Neuronal stem cell (in vitro differentiated cells): ENCODE data around the gene CPT1A.

Experiments
- DNase-seq: peaks from one replicate; pipeline ENCODE4 v3.0.0-alpha.2; 2013; ENCODE audit warnings: low spot score
- H2AFZ ChIP-seq: one replicate; pipeline ENCODE4 v1.6.1; 2013; ENCODE audit warnings: mild to moderate bottlenecking, low read length, inconsistent platforms
- H2AK5ac ChIP-seq: 2 replicates; pipeline ENCODE4 v1.6.1; 2013; ENCODE audit warnings: low read depth, mild to moderate bottlenecking, inconsistent platforms, low read length, moderate library complexity, mixed read lengths
- H2BK120ac ChIP-seq: 2 replicates; pipeline ENCODE4 v1.6.1; 2013; ENCODE audit warnings: low read depth, mild to moderate bottlenecking, inconsistent platforms, low read length, moderate library complexity, mixed read lengths
- H2BK12ac ChIP-seq: one replicate; pipeline ENCODE4 v1.6.1; 2013; ENCODE audit warnings: low read length, inconsistent platforms
- H2BK15ac ChIP-seq: 2 replicates; pipeline ENCODE4 v1.6.1; 2013; ENCODE audit warnings: mild to moderate bottlenecking, low read length, inconsistent platforms, mixed read lengths
- H2BK5ac ChIP-seq: one replicate; pipeline ENCODE4 v1.6.1; 2013; ENCODE audit warnings: inconsistent platforms, mild to moderate bottlenecking, low read length, moderate library complexity
- H3K14ac ChIP-seq: one replicate; pipeline ENCODE4 v1.6.1; 2013; ENCODE audit warnings: low read length, inconsistent platforms
- H3K18ac ChIP-seq: 2 replicates; pipeline ENCODE4 v1.6.1; 2013; ENCODE audit warnings: low read length, inconsistent platforms
- H3K23ac ChIP-seq: 2 replicates; pipeline ENCODE4 v1.6.1; 2013; ENCODE audit warnings: low read depth, mild to moderate bottlenecking, mixed read lengths, low read length, inconsistent platforms; ENCODE audit not compliant: poor library complexity
- H3K27ac ChIP-seq: replicated peaks from 3 replicates; pipeline ENCODE4 v1.5.1; 2013; ENCODE audit warnings: low read length, inconsistent platforms
- H3K27me3 ChIP-seq, 3 experiments: 2 replicates each; pipeline ENCODE4 v1.6.1; 2013; ENCODE audit warnings: low read length in 3 of 3, mild to moderate bottlenecking in 2 of 3, inconsistent platforms in 1 of 3, low read depth in 1 of 3, mixed read lengths in 1 of 3, moderate library complexity in 1 of 3; ENCODE audit not compliant: control insufficient read depth in 3 of 3, insufficient read depth in 3 of 3
- H3K36me3 ChIP-seq, 2 donors: replicated peaks in 1 of 2; 2 replicates each; pipeline ENCODE4 v1.6.1; 2013; ENCODE audit warnings: low read length in 2 of 2; ENCODE audit not compliant: control insufficient read depth in 2 of 2, insufficient read depth in 2 of 2
- H3K4ac ChIP-seq: 2 replicates; pipeline ENCODE4 v1.6.1; 2013; ENCODE audit warnings: inconsistent platforms, mild to moderate bottlenecking, low read length, moderate library complexity
- H3K4me1 ChIP-seq, 2 donors: 1 replicate in 1 of 2; 2 replicates in 1 of 2; pipeline ENCODE4 v1.6.1; 2013; ENCODE audit warnings: low read length in 2 of 2, low read depth in 1 of 2; ENCODE audit not compliant: control insufficient read depth in 2 of 2, insufficient read depth in 1 of 2
- H3K4me2 ChIP-seq: one replicate; pipeline ENCODE4 v1.6.1; 2013; ENCODE audit warnings: mild to moderate bottlenecking, low read length, inconsistent platforms; ENCODE audit not compliant: insufficient read depth, poor library complexity, severe bottlenecking
- H3K4me3 ChIP-seq, 2 donors: 2 replicates each; pipeline ENCODE4 v1.5.1; 2013; ENCODE audit warnings: low read length in 2 of 2, mild to moderate bottlenecking in 2 of 2, inconsistent platforms in 1 of 2, moderate library complexity in 1 of 2
- H3K79me1 ChIP-seq: one replicate; pipeline ENCODE4 v1.6.1; 2013; ENCODE audit warnings: low read depth, mild to moderate bottlenecking, inconsistent platforms, low read length, moderate library complexity
- H3K9ac ChIP-seq: one replicate; pipeline ENCODE4 v1.6.1; 2013; ENCODE audit warnings: mild to moderate bottlenecking, low read depth, low read length, inconsistent platforms; ENCODE audit not compliant: poor library complexity
- H3K9me3 ChIP-seq, 2 donors: replicated peaks in 1 of 2; 2 replicates each; pipeline versions ENCODE3 to v1.6.1; 2013; ENCODE audit warnings: low read length in 2 of 2, mild to moderate bottlenecking in 2 of 2, inconsistent platforms in 1 of 2, low read depth in 1 of 2, mixed read lengths in 1 of 2, moderate library complexity in 1 of 2; ENCODE audit not compliant: control insufficient read depth in 2 of 2, insufficient read depth in 1 of 2
- H4K8ac ChIP-seq: one replicate; pipeline ENCODE4 v1.6.1; 2013; ENCODE audit warnings: low read depth, mild to moderate bottlenecking, inconsistent platforms, low read length, moderate library complexity
- H4K91ac ChIP-seq: one replicate; pipeline ENCODE4 v1.6.1; 2013; ENCODE audit warnings: low read length, low read depth, mild to moderate bottlenecking, inconsistent platforms; ENCODE audit not compliant: poor library complexity
- WGBS, 2 donors: extraction: QIAGEN DNeasy Blood & Tissue Kit; methylation state at CpG; one replicate each; pipeline ENCODE4 v1.1.7; 2013; ENCODE audit warnings: missing lambda C conversion rate in 2 of 2, mixed read lengths in 1 of 2; ENCODE audit not compliant: insufficient read length in 2 of 2, insufficient replicate concordance in 1 of 2; ENCODE audit errors: extremely low coverage in 2 of 2; 5-methylcytosine and 5-hydroxymethylcytosine counted together

Gene CPT1A

DNA sequence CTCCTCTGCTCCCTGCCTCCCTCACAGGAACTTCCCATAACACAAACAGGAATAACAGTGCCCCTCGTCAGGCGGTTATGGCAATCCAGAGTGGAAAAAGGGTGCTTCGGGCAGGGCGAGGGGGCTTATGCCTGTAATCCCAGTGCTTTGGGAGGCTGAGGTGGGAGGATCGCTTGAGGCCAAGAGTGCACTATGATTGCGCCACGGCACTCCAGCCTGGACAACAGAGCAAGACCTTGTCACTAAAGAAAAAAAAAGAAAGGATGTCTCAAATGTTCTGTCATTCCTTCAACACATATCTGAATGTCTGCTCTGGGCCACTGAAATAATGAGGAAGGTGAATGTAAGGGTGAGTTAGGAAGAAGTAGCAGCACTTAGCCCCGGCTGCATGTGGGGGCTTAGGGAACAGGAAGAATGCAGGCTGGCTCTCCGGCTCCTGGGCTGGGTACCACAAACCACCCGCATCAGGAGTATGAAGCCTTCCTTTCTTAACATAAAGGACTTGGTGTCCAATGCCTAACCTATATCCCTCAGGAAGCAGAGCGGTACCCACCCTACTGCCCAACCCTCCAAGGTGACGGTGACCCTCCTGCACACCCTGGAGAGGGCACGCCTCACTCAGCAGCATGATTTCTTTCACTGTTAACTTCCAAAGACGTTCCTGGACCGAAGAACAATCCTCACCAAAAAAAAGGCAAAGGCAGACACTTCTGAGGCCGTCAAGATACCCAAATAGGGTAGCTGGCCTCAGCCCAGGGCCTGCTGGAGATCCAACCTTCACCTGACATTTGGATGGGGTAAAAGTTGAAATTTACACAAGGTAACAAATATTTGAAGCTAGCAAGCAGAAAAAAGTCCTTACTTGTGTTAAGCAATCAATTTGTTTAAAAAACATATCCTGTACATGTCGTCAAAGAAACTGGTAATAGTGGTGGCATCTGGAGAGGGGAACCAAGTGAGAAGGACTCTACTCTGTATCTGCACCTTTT lies 3.8 kb downstream of the CPT1A start:
- no peak for DNase-seq
- no peak overlapping the region for H3K4ac ChIP-seq
- peaks cover 2% of the 10 kb centered on the region for H3K79me1 ChIP-seq
- no peak overlapping the region for H4K8ac ChIP-seq
- no peak overlapping the region for H3K18ac ChIP-seq
- H3K4me1 ChIP-seq: peaks cover 10 to 23% of the 10 kb centered on the region in 2 donors
- peak overlapping the region; percentile 36 for H2AK5ac ChIP-seq
- no peak overlapping the region for H3K27ac ChIP-seq
- H2BK15ac ChIP-seq: no peak overlapping the region
- H3K14ac ChIP-seq: no peak overlapping the region
- no peak overlapping the region for H2BK120ac ChIP-seq
- peaks cover 0 to 6% of the 10 kb centered on the region in 2 donors for H3K9me3 ChIP-seq
- no peaks in the 10 kb centered on the region for H3K36me3 ChIP-seq
- no peak overlapping the region for H2AFZ ChIP-seq
- no peak overlapping the region for H4K91ac ChIP-seq
- H2BK12ac ChIP-seq: no peak overlapping the region
- peaks cover 24 to 44% (median 44%) of the 10 kb centered on the region in 3 experiments for H3K27me3 ChIP-seq
- no peak overlapping the region for H3K23ac ChIP-seq
- no peak overlapping the region for H3K4me2 ChIP-seq
- WGBS, 2 donors: no CpG with 5 or more reads among the region's 17 CpGs
- no peak overlapping the region for H3K4me3 ChIP-seq
- no peak overlapping the region for H2BK5ac ChIP-seq
- no peak overlapping the region for H3K9ac ChIP-seq

DNA sequence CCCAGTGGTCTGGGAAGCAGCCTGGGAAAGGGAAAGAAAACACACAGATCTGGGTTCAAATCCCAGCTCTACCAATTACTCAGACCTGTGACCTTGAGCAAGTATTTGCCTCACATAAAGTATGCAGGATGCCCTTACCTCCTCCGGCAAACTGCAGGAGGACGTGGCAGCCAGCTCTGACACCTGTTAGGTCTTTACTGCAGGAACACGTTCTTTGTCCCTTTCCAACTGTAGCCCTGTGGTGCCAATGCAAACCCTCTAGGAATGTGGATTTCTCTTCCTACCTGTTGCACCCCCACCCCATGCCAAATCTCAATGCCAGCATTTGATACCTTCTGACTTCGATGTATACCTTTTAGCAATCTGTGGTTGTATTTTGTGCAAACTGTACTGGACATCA lies 6.0 kb downstream of the CPT1A start:
- no peaks in the 10 kb centered on the region for H3K9me3 ChIP-seq
- H3K27me3 ChIP-seq: peaks cover 7 to 32% (median 25%) of the 10 kb centered on the region in 3 experiments
- no peak overlapping the region for H4K8ac ChIP-seq
- H3K18ac ChIP-seq: peak overlapping the region; percentile 27
- H3K4ac ChIP-seq: no peak overlapping the region
- no peak overlapping the region for H2BK5ac ChIP-seq
- no peak for DNase-seq
- WGBS, 2 donors: no CpG with 5 or more reads among the region's 4 CpGs
- no peak overlapping the region for H2BK15ac ChIP-seq
- no peak overlapping the region for H3K14ac ChIP-seq
- H3K4me2 ChIP-seq: no peak overlapping the region
- H4K91ac ChIP-seq: no peak overlapping the region
- peaks cover 8 to 17% of the 10 kb centered on the region in 2 donors for H3K4me1 ChIP-seq
- no peak overlapping the region for H3K9ac ChIP-seq
- H3K23ac ChIP-seq: no peak overlapping the region
- H3K36me3 ChIP-seq: no peaks in the 10 kb centered on the region
- no peak overlapping the region for H3K27ac ChIP-seq
- no peak overlapping the region for H3K4me3 ChIP-seq
- H3K79me1 ChIP-seq: peaks cover 2% of the 10 kb centered on the region
- H2AFZ ChIP-seq: no peak overlapping the region
- no peak overlapping the region for H2BK12ac ChIP-seq
- H2AK5ac ChIP-seq: no peak overlapping the region
- H2BK120ac ChIP-seq: no peak overlapping the region

DNA sequence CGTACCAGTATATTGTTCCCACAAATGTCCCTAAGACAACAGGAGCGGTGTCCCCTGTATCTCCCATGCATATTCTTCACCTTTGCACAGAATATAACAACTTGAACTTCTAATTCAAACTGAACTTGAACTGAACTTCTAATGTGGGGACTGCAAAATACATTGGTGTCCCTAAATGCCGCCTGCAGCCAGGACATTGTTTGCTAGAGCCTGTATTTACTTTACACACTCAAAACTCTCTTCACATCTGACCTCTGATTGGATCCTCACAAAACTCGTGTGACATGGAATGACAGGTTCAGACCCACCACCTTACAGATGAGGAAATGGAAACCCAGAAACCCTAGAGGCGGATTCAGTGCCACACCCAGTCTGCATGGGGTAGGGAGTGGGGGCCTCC lies 6.4 kb downstream of the CPT1A start:
- WGBS, 2 donors: no CpG with 5 or more reads among the region's 5 CpGs
- Histone ChIP-seq H3K27ac (no peak overlapping the region), H2AFZ (no peak overlapping the region), H2AK5ac (no peak overlapping the region), H3K18ac (no peak overlapping the region), H2BK120ac (no peak overlapping the region), H3K36me3 (no peaks in the 10 kb centered on the region), H3K4ac (no peak overlapping the region), H3K14ac (no peak overlapping the region), H4K8ac (no peak overlapping the region), H2BK12ac (no peak overlapping the region), H3K4me1 (peaks cover 8 to 15% of the 10 kb centered on the region in 2 donors), H2BK5ac (no peak overlapping the region), H3K23ac (no peak overlapping the region), H4K91ac (no peak overlapping the region), H3K9ac (peak overlapping the region; percentile 57), H2BK15ac (no peak overlapping the region), H3K4me2 (no peak overlapping the region), H3K4me3 (no peak overlapping the region), H3K9me3 (no peaks in the 10 kb centered on the region), H3K79me1 (peaks cover 2% of the 10 kb centered on the region), H3K27me3 (peaks cover 6 to 34% (median 21%) of the 10 kb centered on the region in 3 experiments)
- no peak for DNase-seq

DNA sequence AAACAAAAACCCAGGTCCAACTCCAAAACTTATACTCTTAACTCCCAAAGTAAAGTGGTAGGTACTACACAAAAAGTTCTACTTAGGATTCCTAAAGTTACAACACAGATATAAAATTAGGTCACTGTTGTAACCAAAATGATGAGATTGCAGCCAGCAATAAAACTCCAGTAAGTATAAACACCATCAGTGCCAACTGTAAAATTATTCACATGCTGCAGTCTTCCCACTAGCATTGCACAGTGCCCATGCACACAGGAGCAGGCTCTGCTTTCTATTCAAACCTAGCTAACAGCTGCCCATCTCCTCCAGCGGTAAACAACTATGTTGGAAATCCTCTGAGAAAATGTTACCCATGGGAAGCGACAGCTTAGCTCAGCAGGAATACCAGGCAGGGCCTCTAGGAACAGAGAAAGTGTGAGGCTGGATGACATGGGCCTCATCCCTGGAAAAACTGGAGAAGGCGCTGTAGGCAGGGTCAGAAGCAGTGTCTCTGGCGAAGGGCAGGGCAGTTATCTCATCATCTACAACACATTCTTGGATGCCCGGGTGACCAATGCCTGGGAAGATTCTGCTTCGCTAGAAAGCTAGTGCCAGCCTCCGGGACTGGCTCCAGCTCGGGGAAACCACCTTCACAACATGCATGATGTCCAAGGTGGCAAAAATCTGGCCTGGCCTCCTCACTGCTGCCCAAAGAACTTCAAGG lies 9.1 kb downstream of the CPT1A start:
- Histone ChIP-seq H3K27ac (no peak overlapping the region), H2BK5ac (no peak overlapping the region), H4K91ac (no peak overlapping the region), H3K23ac (no peak overlapping the region), H3K79me1 (no peaks in the 10 kb centered on the region), H3K4me2 (no peak overlapping the region), H4K8ac (no peak overlapping the region), H3K4ac (no peak overlapping the region), H3K36me3 (no peaks in the 10 kb centered on the region), H3K14ac (no peak overlapping the region), H2AFZ (no peak overlapping the region), H3K9me3 (no peaks in the 10 kb centered on the region), H2AK5ac (no peak overlapping the region), H2BK15ac (no peak overlapping the region), H3K4me3 (no peak overlapping the region), H3K27me3 (peaks cover 0 to 34% (median 6%) of the 10 kb centered on the region in 3 experiments), H3K4me1 (peaks cover 0 to 1% of the 10 kb centered on the region in 2 donors), H2BK120ac (no peak overlapping the region), H3K9ac (no peak overlapping the region), H2BK12ac (no peak overlapping the region), H3K18ac (no peak overlapping the region)
- no CpG with 5 or more reads among the region's 8 CpGs for WGBS, 2 donors
- no peak for DNase-seq
